SK-N-SH (cell line): ENCODE measurements around the gene H2BW1.

Source experiments
- EP300 ChIP-seq, 2 experiments: IDR thresholded peaks; 2 replicates each; pipeline versions ENCODE4 v1.4.0 to v1.6.1; 2012; ENCODE audit warnings: borderline replicate concordance in 1 of 2, low read depth in 1 of 2, low read length in 1 of 2
- EZH2phosphoT487 ChIP-seq: fragments of 200-600 bp; sonication (generic); IDR thresholded peaks from 2 replicates; pipeline ENCODE4 v1.6.1; 2017; ENCODE audit warnings: low read depth, mixed run types, mild to moderate bottlenecking, antibody characterized with exemption, moderate library complexity, borderline replicate concordance
- MXI1 ChIP-seq: IDR thresholded peaks from 2 replicates; pipeline ENCODE4 v1.6.1; 2012; ENCODE audit warnings: mild to moderate bottlenecking, low read depth, low read length, improper control_type of control experiment
- NRF1 ChIP-seq: IDR thresholded peaks from 2 replicates; pipeline ENCODE4 v1.6.1; 2012; ENCODE audit warnings: low read depth, mild to moderate bottlenecking, low read length
- POLR2AphosphoS5 ChIP-seq: IDR thresholded peaks from 2 replicates; pipeline ENCODE4 v1.6.1; 2012; ENCODE audit warnings: low read depth, low read length
- RAD21 ChIP-seq: IDR thresholded peaks from 2 replicates; pipeline ENCODE4 v1.6.1; 2012; ENCODE audit warnings: mild to moderate bottlenecking, low read length
- SMC3 ChIP-seq: IDR thresholded peaks from 2 replicates; pipeline ENCODE4 v1.6.1; 2012; ENCODE audit warnings: low read depth, low read length, improper control_type of control experiment
- YY1 ChIP-seq: IDR thresholded peaks from 2 replicates; pipeline ENCODE4 v1.4.0; 2012; ENCODE audit warnings: low read depth, mild to moderate bottlenecking
- TF ChIP-seq, protein P1 (sequence below): fragments of 200-600 bp; sonication (generic); IDR thresholded peaks from 2 replicates; pipeline ENCODE4 v1.6.1; 2017; ENCODE audit warnings: antibody characterized with exemption, mild to moderate bottlenecking, moderate library complexity

DNA sequence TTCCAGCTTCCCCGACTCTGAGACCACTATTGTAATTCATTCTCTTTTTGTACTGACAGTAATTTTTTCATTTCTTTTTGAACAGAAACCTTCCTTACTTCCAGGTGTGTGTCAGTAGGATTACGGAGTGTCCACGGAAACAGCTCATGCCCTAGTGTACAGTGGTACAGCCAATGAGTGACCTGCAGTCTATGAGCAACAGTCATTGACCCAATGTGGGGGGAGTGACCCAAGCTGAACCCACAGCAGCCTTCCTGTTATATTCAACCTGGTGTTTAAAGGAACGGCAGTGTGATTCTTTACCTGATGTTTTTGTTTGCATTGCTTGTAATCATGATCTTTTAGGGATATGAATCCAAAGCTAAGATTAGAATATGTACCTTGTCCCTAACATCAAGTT lies 27.5 kb upstream of the H2BW1 start:
- TF ChIP-seq, protein P1, sequence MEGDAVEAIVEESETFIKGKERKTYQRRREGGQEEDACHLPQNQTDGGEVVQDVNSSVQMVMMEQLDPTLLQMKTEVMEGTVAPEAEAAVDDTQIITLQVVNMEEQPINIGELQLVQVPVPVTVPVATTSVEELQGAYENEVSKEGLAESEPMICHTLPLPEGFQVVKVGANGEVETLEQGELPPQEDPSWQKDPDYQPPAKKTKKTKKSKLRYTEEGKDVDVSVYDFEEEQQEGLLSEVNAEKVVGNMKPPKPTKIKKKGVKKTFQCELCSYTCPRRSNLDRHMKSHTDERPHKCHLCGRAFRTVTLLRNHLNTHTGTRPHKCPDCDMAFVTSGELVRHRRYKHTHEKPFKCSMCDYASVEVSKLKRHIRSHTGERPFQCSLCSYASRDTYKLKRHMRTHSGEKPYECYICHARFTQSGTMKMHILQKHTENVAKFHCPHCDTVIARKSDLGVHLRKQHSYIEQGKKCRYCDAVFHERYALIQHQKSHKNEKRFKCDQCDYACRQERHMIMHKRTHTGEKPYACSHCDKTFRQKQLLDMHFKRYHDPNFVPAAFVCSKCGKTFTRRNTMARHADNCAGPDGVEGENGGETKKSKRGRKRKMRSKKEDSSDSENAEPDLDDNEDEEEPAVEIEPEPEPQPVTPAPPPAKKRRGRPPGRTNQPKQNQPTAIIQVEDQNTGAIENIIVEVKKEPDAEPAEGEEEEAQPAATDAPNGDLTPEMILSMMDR: no peak
- TF ChIP-seq EP300 (IDR thresholded peaks at IDR 0.05; ENCODE audit: borderline replicate concordance in 1 of 2, low read depth in 1 of 2, low read length in 1 of 2): no peak
- TF ChIP-seq EZH2phosphoT487: no peak
- TF ChIP-seq RAD21: no peak
- no peak for TF ChIP-seq SMC3
- TF ChIP-seq YY1: no peak
- TF ChIP-seq POLR2AphosphoS5: no peak
- no peak for TF ChIP-seq NRF1
- no peak for TF ChIP-seq MXI1
